ENCODE results near the gene CD177.
"Not testable (repeated sequence)": the region's sequence is repeated elsewhere in the genome, so short reads cannot be mapped to it uniquely, and the experiment has no call there.

CD177 gene

DNA sequence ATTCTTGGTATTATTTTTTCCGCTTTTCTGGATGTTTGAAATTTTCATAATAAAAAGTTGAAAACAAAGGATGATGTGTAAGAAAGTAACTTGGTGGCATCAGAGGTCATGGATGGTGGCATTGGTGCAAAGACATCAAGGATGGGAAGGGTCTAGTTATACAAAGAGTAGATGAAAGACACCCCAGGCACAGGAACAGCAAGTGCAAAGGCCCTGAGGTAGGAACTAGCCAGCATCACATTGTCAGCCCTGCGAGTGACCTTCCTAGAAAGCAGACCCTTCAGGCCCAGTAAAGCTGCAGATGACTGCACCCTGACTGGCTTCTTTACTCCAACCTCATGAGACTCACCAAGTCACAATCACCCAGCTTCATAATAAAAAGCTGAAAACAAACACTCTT lies 17.0 kb upstream of the CD177 start:
- not testable (repeated sequence) for DNase-seq

DNA sequence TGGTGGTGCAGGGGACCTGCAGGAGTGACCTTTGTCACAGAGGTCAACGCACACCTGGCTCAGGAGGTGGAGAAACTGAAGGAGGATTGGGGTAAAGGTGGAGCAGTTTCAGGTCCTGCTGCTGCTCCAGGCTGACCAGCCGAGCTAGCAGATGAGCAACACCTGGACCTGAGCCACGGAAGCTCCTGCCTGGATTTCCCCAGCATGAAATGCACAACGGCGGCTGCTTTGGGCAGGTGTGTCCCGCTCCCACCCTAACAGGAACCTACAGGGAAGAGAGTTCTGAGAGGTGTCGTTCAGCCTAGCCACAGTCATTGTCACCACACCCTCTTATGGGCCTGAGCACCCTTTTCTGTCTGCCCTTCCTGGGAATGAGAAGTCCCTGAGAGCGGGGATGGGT lies 15.7 kb upstream of the CD177 start:
- peak; percentile 4 for DNase-seq

DNA sequence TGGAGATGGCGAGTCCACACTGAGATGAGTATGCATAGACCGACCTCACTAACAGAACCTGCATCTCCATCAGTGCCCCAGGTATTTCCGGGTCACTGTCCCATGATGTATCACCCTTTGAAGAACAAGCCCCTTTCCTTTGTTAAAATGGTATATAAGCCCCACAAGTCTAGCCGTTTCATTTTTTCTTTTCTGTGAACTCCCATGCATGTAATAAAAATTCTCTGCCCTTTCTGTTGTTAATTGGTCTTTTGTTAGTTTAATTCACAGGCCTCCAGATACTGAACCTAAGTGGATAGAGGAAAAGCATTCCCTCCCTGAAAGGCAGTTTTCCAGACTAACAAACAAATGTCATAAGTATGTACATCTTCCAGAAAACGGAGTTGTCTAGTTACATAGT lies 15.0 kb upstream of the CD177 start:
- DNase-seq, result no peak

DNA sequence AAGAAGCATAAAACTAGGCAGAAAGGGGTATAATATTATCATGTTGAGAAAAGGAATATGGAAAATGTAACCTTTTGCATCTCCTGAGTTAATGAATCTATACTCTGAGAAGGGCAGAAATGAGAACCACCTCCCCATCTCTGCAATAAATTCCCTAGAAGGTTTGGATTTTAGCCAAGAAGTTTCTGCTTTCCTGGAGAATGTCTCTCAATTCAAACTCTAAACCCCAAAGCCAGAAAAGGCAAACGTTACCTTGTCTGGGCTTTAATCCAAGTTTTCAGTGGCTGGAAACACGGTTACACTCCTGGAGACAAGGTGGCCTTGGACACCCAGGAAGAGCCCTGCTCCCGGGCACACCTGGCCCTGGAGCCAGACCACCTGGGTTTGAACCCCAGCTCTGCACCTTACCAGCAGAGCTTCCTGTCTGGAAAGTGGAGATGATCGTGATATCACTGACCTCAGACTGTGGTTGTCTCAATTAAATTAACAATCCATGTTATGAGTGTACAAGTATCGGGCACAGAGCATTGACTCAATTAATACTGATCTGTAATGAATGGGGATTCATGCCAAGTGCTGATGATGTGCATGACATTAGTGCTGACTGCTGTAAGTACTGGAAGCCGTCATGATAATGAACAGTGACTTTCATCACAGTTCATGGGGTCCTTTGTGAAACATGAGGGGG lies 14.1 kb upstream of the CD177 start:
- DNase-seq, result peak; percentile 77

DNA sequence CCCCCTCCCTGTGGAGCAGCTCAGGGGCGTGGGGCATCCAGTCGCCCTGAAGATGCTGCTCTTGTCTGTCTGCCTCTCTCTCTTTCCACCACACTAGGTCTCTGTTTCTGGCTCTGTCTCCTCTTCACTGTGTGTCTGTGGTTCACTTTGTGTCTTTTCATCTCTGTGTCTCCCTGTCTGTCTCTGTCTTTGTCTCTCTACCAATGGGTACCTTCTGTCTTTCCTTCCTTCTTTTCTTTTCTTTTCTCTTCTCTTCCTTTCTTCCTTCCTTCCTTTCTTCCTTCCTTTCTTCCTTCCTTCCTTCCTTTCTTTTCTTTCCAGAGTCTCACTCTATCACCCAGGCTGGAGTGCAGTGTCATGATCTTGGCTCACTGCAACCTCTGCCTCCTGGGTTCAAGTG lies 13.4 kb upstream of the CD177 start:
- not testable (repeated sequence) for DNase-seq

DNA sequence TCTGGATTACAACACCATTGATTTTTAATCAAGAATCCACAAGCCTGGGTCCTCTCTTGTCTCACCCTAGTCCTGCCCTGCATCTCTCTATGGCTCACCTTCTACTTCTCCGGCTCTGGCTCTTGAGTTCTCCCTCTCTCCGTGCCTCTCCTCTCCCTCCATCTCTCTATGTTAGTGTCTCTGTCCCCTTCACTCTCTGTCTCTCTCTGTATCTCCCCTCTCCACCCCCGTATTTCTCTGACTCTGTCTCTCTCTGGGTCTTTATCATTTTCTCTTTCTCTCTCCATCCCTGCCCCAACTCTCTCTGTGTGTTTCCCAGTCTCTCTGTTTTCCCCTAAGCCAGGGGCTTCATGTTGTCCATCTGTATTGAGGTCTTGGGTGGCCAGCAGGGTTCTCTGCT lies 12.4 kb upstream of the CD177 start:
- DNase-seq, result not testable (repeated sequence)

DNA sequence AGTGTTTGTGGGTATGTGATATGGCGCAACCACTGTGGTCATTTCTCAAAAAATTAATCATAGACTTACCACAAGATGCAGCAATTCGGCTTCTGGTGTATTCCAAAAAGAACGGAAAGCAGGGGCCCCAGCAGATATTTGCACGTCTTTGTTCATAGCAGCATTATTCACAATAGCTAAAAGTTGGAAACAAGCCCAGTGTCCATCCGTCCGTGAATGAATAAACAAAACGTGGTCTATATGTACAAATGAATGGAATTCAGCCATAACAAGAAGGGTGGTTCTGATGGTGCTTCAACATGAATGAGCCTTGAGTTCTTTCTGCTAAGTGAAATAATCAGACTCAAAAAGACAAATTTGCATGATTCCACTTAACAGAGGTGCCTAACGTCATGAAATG lies 11.4 kb upstream of the CD177 start:
- DNase-seq, result peak; percentile 93

DNA sequence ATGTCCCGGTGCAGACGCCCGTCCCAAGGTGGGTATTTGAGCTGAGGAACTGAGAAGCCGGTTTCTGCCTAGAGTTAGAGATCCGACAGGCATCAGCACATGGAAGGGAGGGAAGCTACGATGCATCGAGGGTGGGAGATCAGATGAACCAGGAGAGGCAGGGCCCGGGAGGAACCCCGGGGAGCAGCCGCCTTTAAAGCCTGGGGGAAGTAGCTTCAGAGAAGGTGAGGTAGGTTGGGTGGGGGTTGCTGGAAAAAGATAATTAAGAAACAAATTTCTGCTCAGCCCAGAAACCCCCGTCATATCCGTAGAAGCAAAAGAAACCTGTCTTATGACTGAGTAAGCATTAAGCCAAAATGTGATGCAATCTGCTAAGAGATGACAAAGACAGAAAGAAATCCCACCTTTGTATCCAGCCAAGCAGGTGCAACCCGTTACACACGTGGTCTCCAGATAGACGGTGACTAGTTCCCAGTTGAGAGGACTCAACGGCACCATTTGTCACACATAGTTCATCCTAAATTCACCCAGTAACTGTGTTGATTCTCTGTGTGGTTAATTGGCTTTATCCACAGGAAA lies 9.1 kb upstream of the CD177 start:
- not testable (repeated sequence) for DNase-seq

DNA sequence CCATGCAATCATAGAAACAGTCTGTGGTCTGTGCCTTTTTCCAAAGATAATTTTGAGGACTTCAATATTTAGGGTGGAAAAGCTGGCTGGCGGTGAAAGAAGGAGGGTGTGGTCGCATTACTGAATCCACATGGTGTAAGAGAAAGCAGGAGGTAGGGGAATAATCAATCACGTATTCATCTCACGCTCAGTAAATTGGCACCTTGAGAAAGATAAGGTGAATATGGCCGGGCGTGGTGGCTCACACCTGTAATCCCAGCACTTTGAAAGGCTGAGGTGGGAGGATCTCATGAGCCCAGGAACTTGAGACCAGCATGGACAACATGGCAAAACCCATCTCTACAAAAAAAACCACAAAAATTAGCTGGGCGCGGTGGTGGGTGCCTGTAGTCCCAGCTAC lies 3.7 kb upstream of the CD177 start:
- not testable (repeated sequence) for DNase-seq

DNA sequence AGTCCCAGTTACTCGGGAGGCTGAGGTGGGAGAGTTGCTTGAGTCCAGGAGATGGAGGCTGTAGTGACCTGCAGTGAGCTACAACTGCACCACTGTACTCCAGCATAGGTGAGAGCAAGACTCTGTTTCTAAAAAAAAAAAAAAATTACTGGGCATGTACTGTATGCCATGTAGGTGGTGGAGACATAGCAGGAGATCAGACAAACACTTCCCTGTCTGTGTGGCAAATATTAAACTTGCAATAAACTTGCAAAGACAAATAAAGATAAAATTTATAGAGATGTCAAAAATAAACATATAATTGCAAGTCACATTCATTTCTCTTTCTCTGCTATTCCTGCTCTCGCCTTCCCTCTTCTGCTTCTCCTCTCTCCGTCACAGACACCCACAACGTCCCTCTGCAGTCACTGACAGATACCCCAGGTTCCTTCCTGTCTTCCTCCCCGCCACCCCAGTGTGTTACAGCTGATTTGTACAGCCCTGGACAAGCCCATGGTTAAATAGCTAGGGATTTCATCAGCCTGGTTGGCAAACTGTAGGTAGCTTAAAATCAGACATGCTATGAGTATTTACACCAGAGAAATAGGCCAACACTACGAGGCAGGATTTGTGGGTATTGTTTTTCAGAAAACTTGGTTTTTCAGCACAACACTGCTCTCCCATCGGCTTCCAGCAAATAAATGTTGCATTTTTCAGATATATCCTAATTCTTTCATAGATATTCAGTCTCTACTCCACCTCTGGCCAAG lies 1.3 kb upstream of the CD177 start:
- no peak for DNase-seq

DNA sequence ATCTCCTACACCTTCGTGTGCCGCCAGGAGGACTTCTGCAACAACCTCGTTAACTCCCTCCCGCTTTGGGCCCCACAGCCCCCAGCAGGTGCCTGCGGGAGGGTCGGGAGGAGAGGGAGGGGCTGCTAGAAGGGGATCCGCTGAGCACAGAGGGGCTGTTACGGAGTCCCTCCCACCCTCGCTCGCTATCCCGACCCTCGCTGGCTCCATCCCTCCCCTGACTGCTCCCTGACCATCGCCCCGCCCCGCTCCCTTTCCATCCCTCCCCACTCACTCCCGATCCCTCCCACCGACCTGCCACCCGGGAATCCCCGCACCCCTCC lies 780 bp downstream of the CD177 start:
- no peak for DNase-seq

DNA sequence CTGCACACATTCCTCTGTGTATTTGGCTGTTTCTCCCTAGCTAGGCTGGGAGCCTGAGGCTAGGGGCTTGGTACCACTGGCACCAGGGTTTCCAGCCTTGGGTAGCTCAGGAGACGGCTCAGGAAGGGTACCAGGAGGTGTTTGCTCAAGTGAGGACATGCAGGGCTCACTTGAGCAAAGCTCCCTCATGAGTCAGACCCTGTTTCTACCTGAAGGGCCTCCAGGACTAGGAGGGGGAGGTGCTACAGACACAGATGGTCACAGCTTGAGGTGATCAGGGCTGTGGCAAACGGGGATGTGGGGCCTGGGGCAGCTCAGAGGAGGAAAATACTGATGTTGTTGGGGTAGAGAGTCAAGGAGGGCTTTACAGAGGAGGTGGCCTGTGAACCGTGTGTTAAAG lies 3.3 kb downstream of the CD177 start:
- DNase-seq, result not testable (repeated sequence)

DNA sequence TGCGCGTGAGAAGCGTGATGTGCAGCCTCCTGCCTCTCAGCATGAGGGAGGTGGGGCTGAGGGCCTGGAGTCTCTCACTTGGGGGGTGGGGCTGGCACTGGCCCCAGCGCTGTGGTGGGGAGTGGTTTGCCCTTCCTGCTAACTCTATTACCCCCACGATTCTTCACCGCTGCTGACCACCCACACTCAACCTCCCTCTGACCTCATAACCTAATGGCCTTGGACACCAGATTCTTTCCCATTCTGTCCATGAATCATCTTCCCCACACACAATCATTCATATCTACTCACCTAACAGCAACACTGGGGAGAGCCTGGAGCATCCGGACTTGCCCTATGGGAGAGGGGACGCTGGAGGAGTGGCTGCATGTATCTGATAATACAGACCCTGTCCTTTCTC lies 8.7 kb downstream of the CD177 start:
- DNase-seq, result no peak

DNA sequence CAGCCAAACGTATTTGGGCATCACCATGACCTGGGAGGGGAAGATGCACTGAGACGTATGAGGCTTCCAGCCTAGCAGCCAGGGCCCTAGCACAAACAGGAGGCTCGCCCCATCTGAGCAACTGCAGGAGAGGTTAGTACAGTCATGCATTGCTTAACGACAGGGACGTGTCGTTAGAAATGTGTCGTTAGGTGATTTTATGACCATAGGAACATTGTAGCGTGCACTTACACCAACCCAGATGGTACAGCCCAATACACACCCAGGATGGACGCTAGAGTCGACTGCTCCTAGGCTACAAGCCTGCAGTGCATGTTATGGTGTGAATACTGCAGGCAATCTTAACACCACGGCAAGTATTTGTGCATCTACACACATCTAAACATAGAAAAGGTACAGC lies 9.3 kb downstream of the CD177 start:
- no peak for DNase-seq

DNA sequence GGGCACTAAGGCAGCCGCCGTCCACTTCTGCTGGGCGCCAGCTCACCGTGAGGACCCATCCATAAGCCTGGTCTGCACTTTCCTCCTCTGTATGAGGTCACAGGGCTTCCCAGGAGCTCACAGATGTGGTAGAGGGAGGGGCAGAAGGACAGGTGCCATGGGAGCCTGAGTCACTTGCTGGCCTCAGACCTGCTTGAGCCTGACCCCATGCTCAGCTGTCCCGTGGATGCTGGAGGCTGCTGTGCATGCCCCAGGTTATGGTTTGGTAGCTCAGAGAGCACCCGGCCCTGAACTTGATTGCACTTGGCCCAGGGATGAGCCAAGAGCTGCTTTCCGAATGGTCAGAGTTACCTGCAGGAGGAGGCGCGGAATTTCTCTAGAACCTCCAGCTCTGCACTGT lies 12.2 kb downstream of the CD177 start:
- DNase-seq, result not testable (repeated sequence)

DNA sequence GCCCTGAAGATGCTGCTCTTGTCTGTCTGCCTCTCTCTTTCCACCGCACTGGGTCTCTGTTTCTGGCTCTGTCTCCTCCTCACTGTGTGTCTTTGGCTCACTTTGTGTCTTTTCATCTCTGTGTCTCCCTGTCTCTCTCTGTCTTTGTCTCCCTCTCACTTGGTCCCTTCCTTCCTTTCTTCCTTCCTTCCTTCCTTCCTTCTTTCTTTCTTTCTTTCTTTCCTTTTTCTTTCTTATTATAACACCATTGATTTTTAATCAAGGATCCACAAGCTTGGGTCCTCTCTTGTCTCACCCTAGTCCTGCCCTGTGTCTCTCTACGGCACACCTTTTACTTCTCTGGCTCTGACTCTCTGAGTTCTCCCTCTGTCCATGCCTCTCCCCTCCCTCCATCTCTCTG lies 14.3 kb downstream of the CD177 start:
- DNase-seq, result no peak

DNA sequence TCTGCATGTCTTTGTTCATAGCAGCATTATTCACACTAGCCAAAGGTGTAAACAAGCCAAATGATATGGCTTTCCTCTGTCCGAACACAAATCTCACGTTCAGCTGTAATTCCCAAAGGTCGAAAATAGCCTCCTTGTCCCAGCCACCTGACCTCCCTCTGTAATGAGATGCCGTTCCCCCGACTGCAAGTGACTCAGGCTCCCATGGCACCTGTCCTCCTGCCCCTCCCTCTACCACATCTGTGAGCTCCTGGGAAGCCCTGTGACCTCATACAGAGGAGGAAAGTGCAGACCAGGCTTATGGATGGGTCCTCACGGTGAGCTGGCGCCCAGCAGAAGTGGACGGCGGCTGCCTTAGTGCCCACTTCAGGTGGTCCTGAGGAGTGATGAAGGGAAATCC lies 15.4 kb downstream of the CD177 start:
- DNase-seq, result not testable (repeated sequence)

DNA sequence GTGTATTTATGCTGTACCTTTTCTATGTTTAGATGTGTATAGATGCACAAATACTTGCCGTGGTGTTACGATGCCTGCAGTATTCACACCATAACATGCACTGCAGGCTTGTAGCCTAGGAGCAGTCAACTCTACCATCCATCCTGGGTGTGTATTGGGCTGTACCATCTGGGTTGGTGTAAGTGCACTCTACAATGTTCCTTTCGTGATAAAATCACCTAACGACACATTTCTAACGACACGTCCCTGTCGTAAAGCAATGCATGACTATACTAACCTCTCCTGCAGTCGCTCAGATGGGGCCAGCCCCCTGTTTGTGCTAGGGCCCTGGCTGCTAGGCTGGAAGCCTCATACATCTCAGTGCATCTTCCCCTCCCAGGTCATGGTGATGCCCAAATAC lies 18.4 kb downstream of the CD177 start:
- no peak for DNase-seq

DNA sequence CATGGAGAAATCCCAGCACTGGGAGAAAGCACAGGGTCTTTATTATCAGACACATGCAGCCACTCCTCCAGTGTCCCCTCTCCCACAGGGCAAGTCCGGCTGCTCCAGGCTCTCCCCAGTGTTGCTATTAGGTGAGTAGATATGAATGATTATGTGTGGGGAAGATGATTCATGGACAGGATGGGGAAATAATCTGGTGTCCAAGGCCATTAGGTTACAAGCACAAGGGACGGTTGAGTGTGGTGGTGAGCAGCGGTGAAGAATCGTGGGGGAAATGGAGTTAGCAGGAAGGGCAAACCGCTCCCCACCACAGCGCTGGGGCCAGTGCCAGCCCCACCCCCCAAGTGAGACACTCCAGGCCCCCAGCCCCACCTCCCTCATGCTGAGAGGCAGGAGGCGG lies 19.0 kb downstream of the CD177 start:
- no peak for DNase-seq

DNA sequence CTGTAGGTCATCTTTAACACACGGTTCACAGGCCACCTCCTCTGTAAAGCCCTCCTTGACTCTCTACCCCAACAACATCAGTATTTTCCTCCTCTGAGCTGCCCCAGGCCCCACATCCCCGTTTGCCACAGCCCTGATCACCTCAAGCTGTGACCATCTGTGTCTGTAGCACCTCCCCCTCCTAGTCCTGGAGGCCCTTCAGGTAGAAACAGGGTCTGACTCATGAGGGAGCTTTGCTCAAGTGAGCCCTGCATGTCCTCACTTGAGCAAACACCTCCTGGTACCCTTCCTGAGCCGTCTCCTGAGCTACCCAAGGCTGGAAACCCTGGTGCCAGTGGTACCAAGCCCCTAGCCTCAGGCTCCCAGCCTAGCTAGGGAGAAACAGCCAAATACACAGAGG lies 24.1 kb downstream of the CD177 start:
- DNase-seq, result not testable (repeated sequence)

DNA sequence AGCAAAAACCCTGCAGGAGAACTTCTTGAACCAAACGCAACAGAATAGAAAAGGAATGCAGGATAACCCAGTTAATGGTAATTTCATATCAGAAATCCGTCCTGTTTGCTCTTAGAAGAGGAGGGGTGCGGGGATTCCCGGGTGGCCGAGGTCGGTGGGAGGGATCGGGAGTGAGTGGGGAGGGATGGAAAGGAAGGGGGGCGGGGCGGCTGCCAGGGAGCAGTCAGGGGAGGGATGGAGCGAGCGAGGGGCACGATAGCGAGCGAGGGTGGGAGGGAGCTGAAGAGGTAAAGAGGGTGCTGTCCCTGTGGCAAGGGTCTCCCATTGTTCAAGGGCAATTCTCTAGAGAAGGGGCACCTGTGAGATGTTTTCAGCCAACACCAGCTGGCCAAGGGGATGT lies 26.5 kb downstream of the CD177 start:
- DNase-seq, result no peak

DNA sequence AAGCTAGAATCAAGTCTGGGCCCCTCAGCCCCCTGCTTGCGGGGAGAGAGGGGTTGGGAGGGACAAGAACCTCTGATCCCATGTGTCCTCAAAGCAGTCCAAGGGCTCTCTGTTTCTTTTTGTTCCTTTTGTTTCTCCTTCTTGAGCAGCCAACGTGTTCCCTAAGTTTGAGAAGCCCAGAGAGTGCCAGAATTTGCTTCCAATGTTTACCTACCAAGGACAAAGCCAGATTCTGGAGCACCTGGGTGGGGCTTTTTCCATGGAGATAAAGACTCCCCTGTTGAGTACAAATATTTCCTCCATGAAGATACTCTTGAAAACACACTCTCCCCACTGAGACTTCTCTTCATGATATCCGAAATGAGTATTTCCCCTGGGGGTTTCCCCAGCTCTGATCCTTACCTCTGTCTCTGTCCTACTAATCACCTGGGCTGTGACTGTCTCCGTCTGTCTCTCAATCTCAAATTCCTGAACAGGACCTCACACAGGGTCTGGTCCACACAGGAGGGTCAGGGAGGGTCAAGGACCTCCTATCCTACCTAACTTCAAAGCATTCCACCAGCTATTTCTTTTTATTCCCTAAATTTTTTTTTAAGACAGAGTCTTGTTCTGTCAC lies 27.4 kb downstream of the CD177 start:
- DNase-seq, result peak; percentile 40

DNA sequence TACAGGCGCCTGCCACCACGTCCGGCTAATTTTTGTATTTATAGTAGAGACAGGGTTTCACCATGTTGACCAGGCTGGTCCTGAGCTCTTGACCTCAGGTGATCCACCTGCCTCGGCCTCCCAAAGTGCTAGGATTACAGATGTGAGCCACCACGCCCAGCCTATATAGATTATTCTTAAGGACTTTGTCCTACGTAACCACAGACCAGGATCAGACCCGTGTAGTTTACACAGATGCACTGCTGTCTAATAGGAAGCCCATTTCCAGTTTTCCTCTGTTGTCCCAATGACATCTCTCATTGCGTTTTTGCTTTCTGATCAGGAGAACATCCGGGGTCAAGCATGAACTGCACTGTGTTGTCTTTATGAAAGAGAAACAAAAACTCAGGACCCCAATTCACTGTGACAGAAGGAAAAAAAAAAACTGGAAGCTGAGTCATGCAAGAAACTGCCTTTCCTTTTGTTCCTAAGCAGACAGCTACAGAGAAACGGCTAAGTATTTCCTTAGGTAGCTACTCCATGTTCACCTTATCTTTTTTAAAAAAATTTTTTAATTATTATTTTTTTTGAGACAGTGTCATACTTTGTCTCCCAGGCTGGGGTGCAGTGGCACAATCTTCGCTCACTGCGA lies 29.2 kb downstream of the CD177 start:
- DNase-seq, result not testable (repeated sequence)

DNA sequence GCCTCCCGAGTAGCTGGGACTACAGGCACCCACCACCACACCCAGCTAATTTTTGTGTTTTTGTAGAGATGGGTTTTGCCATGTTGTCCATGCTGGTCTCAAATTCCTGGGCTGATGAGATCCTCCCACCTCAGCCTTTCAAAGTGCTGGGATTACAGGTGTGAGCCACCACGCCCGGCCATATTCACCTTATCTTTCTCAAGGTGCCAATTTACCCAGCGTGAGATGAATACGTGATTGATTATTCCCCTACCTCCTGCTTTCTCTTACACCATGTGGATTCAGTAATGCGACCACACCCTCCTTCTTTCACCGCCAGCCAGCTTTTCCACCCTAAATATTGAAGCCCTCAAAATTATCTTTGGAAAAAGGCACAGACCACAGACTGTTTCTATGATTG lies 29.8 kb downstream of the CD177 start:
- peak; percentile 82 for DNase-seq
